C4-2B (cell line): Measurements from ENCODE around the gene OCA2.

Experiments used
- CTCF ChIP-seq: fragments of 450-650 bp; conservative IDR thresholded peaks from 2 replicates; pipeline ENCODE4 v1.5.1; 2017; ENCODE audit warnings: mild to moderate bottlenecking
- ZFX ChIP-seq: fragments of 450-650 bp; IDR thresholded peaks from 2 replicates; pipeline ENCODE4 v1.6.1; 2017

GRCh38 chr15:27774638-27775037, 324.5 kb downstream of the OCA2 start:
- TF ChIP-seq CTCF (no peak), ZFX (no peak)
